Left forelimb (tissue), 1 donor: ENCODE results near the gene ITGB1.
"Not testable (repeated sequence)": the region's sequence is repeated elsewhere in the genome, so short reads cannot be mapped to it uniquely, and the experiment has no call there.

ENCODE experiments used
- DNase-seq: peaks from one replicate; pipeline ENCODE4 v3.0.0-alpha.2; 2018; ENCODE audit warnings: low spot score

The ITGB1 gene

GRCh38 chr10:32958085-32959005, at the start of gene ITGB1:
ITGB1 (minus strand) TSS chr10:32958230; CDS start chr10:32935558, 22,672 bp downstream.
- peak; percentile 97 for DNase-seq

GRCh38 chr10:33006342-33006887, 48.4 kb upstream of the ITGB1 start:
- DNase-seq: no peak

GRCh38 chr10:33005322-33006301, 47.6 kb upstream of the ITGB1 start:
- peak; percentile 74 for DNase-seq

GRCh38 chr10:33001908-33002492, 44.0 kb upstream of the ITGB1 start:
- DNase-seq: no peak

- not testable (repeated sequence) for DNase-seq
Observed at GRCh38 chr10:32998060-32998581, 40.1 kb upstream of the ITGB1 start.

GRCh38 chr10:32995751-32996150, 37.7 kb upstream of the ITGB1 start:
- DNase-seq: no peak

GRCh38 chr10:32995066-32995622, 37.1 kb upstream of the ITGB1 start:
- DNase-seq: no peak

GRCh38 chr10:32994632-32995031, 36.6 kb upstream of the ITGB1 start:
- not testable (repeated sequence) for DNase-seq

- not testable (repeated sequence) for DNase-seq
Observed at GRCh38 chr10:32992310-32992709, 34.3 kb upstream of the ITGB1 start.

- DNase-seq: no peak
Observed at GRCh38 chr10:32990811-32991210, 32.8 kb upstream of the ITGB1 start.

GRCh38 chr10:32988604-32989003, 30.6 kb upstream of the ITGB1 start:
- no peak for DNase-seq

- DNase-seq: no peak
Observed at GRCh38 chr10:32987172-32987571, 29.1 kb upstream of the ITGB1 start.

- no peak for DNase-seq
Observed at GRCh38 chr10:32985775-32986350, 27.8 kb upstream of the ITGB1 start.

GRCh38 chr10:32985341-32985764, 27.3 kb upstream of the ITGB1 start:
- DNase-seq: no peak

- no peak for DNase-seq
Observed at GRCh38 chr10:32984003-32984600, 26.1 kb upstream of the ITGB1 start.

GRCh38 chr10:32982911-32983909, 25.2 kb upstream of the ITGB1 start:
- no peak for DNase-seq

- DNase-seq: no peak
Observed at GRCh38 chr10:32982293-32982709, 24.3 kb upstream of the ITGB1 start.

GRCh38 chr10:32981760-32982159, 23.7 kb upstream of the ITGB1 start:
- DNase-seq: no peak
